WERI-Rb-1 (cell line): ENCODE data around the gene ACTR5.
"Not testable (repeated sequence)": the region's sequence is repeated elsewhere in the genome, so short reads cannot be mapped to it uniquely, and the experiment has no call there.

Source experiments
- DNase-seq: peaks from one replicate; pipeline ENCODE4 v3.0.0-alpha.2; 2020
- H3K27ac ChIP-seq: fragments of 250-450 bp; sonication (Bioruptor Pico); 2 replicates; pipeline ENCODE4 v1.5.1; 2020; ENCODE audit warnings: mild to moderate bottlenecking, moderate library complexity
- H3K27me3 ChIP-seq: fragments of 250-450 bp; sonication (Bioruptor Pico); 2 replicates; pipeline ENCODE4 v1.5.1; 2021; ENCODE audit warnings: mild to moderate bottlenecking, low read depth, moderate library complexity; ENCODE audit not compliant: insufficient read depth, severe bottlenecking
- H3K36me3 ChIP-seq: fragments of 250-450 bp; sonication (Bioruptor Pico); 2 replicates; pipeline ENCODE4 v1.5.1; 2020; ENCODE audit warnings: mild to moderate bottlenecking, moderate library complexity
- H3K4me3 ChIP-seq: 2 replicates; pipeline ENCODE4 v1.5.1; 2011; ENCODE audit warnings: low read depth, mild to moderate bottlenecking, control low read depth, low read length
- H3K9me3 ChIP-seq: fragments of 250-450 bp; sonication (Bioruptor Pico); 2 replicates; pipeline ENCODE4 v1.5.1; 2021; ENCODE audit warnings: mild to moderate bottlenecking, moderate library complexity; ENCODE audit not compliant: severe bottlenecking
- TF ChIP-seq, protein P1 (sequence below): IDR thresholded peaks from 2 replicates; pipeline ENCODE4 v1.5.1; 2011; ENCODE audit warnings: low read depth, mild to moderate bottlenecking, control low read depth, inconsistent platforms, low read length

ACTR5 gene

GRCh38 chr20:38812182-38812581 lies 63.9 kb downstream of the ACTR5 start:
- H3K27ac ChIP-seq = no peak overlapping the region
- DNase-seq = no peak
- H3K9me3 ChIP-seq = no peaks in the 10 kb centered on the region
- no peak overlapping the region for H3K4me3 ChIP-seq
- TF ChIP-seq, protein P1, sequence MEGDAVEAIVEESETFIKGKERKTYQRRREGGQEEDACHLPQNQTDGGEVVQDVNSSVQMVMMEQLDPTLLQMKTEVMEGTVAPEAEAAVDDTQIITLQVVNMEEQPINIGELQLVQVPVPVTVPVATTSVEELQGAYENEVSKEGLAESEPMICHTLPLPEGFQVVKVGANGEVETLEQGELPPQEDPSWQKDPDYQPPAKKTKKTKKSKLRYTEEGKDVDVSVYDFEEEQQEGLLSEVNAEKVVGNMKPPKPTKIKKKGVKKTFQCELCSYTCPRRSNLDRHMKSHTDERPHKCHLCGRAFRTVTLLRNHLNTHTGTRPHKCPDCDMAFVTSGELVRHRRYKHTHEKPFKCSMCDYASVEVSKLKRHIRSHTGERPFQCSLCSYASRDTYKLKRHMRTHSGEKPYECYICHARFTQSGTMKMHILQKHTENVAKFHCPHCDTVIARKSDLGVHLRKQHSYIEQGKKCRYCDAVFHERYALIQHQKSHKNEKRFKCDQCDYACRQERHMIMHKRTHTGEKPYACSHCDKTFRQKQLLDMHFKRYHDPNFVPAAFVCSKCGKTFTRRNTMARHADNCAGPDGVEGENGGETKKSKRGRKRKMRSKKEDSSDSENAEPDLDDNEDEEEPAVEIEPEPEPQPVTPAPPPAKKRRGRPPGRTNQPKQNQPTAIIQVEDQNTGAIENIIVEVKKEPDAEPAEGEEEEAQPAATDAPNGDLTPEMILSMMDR = no peak
- H3K27me3 ChIP-seq = no peaks in the 10 kb centered on the region
- no peaks in the 10 kb centered on the region for H3K36me3 ChIP-seq

- Histone ChIP-seq H3K9me3 (no peaks in the 10 kb centered on the region), H3K36me3 (no peaks in the 10 kb centered on the region), H3K27me3 (no peaks in the 10 kb centered on the region), H3K27ac (no peak overlapping the region), H3K4me3 (no peak overlapping the region)
- DNase-seq = no peak
- TF ChIP-seq, protein P1 = no peak
These were observed 64.7 kb downstream of the ACTR5 start for GRCh38 chr20:38812709-38813573.

- DNase-seq, H3K9me3 ChIP-seq, H3K4me3 ChIP-seq, H3K27me3 ChIP-seq, H3K36me3 ChIP-seq, H3K27ac ChIP-seq: not testable (repeated sequence)
These were observed 65.3 kb downstream of the ACTR5 start for GRCh38 chr20:38813574-38813962.

DNA sequence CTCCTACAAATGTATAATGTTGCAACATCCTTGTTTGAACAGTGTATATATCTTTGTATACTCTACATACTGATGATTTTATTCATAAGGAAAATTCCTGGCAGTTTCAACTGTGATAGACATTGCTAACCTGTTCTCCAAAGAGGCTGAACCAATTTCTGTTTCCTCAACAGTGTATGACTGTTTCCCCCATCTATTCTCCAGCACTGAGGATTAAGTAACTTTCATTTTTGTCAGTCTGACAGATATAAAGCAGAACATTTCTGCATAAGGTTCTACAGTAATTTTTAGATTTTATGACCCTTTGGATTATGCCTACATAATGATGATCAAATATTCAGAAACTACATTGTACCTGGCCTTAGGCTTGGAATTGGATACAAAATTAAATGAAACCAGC lies 67.2 kb downstream of the ACTR5 start:
- Histone ChIP-seq H3K9me3 (no peaks in the 10 kb centered on the region), H3K27me3 (no peaks in the 10 kb centered on the region), H3K27ac (no peak overlapping the region), H3K36me3 (no peaks in the 10 kb centered on the region), H3K4me3 (no peak overlapping the region)
- TF ChIP-seq, protein P1 = no peak
- no peak for DNase-seq

GRCh38 chr20:38818113-38819065 lies 70.1 kb downstream of the ACTR5 start:
- Histone ChIP-seq H3K4me3 (no peak overlapping the region), H3K9me3 (no peaks in the 10 kb centered on the region), H3K27me3 (no peaks in the 10 kb centered on the region), H3K36me3 (no peaks in the 10 kb centered on the region), H3K27ac (no peak overlapping the region)
- TF ChIP-seq, protein P1 = no peak
- DNase-seq = no peak
